ENCODE results near the gene C1orf52. TPM values are rescaled to one million over a fixed set of nuclear protein-coding genes. Genes with fewer than 3 reads are reported as not detected.

Gene C1orf52
- total and polyA plus RNA-seq, 8 donors = 18.0 to 66.4 (median 54.6) TPM

DNA sequence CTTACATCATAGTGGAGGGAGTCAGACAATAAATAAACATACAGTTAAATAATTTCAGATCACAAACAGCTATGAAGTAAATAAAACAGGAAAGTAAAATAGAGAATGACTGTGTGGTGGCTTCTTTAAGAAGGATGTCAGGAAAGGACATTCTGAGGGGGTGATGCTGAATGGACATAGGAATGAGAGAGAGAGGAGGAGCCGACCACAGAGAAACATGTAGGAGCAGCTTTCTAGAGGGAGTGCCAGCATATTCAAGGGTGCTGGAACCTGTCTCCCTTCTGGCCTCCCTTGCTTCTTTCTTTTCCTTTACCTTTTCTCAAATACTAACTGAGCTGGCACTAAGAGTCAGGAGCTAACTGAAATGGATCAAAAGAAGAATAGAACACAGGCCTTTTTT lies 37.5 kb upstream of the C1orf52 start:
- TF ChIP-seq, protein P1, sequence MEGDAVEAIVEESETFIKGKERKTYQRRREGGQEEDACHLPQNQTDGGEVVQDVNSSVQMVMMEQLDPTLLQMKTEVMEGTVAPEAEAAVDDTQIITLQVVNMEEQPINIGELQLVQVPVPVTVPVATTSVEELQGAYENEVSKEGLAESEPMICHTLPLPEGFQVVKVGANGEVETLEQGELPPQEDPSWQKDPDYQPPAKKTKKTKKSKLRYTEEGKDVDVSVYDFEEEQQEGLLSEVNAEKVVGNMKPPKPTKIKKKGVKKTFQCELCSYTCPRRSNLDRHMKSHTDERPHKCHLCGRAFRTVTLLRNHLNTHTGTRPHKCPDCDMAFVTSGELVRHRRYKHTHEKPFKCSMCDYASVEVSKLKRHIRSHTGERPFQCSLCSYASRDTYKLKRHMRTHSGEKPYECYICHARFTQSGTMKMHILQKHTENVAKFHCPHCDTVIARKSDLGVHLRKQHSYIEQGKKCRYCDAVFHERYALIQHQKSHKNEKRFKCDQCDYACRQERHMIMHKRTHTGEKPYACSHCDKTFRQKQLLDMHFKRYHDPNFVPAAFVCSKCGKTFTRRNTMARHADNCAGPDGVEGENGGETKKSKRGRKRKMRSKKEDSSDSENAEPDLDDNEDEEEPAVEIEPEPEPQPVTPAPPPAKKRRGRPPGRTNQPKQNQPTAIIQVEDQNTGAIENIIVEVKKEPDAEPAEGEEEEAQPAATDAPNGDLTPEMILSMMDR (IDR thresholded peaks at IDR 0.05) = no peak
- Histone ChIP-seq H3K4me1 (peaks cover 6 to 19% of the 10 kb centered on the region in 2 donors), H3K9me3 (no peaks in the 10 kb centered on the region), H3K4me3 (no peak overlapping the region), H3K27me3 (no peaks in the 10 kb centered on the region), H3K27ac (peak overlapping the region; percentile 72 to 77), H3K36me3 (no peaks in the 10 kb centered on the region)
- DNase-seq (no peak), ATAC-seq (no peak)
- intact Hi-C loops (cut with DNase I) = no loop called here

DNA sequence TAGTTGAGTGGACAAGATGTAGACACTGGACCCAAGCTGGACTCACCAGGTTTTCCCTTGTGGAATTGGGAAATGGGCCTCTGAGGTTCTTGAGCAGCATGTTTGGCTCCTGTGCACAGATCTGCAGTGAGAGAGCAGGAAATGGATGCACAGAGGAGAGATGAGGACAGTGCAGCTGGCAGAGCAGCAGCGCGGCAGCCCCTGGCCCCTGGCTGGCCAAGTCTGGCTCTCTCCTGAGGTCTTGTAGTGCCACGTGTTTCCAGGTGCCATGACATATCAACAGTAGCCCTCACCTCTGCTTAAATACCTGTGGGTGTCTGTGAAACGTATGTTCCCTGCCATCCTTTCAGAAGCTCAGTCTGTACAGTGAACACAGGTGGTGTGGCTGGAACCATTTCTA lies 36.2 kb upstream of the C1orf52 start:
- ATAC-seq (no peak), DNase-seq (no peak)
- peaks cover 6 to 19% of the 10 kb centered on the region in 2 donors for H3K4me1 ChIP-seq
- H3K36me3 ChIP-seq = no peaks in the 10 kb centered on the region
- H3K27ac ChIP-seq = no peak overlapping the region
- TF ChIP-seq, protein P1 (IDR thresholded peaks at IDR 0.05) = no peak
- H3K27me3 ChIP-seq = no peaks in the 10 kb centered on the region
- H3K4me3 ChIP-seq = no peak overlapping the region
- intact Hi-C loops (cut with DNase I) = no loop called here
- no peaks in the 10 kb centered on the region for H3K9me3 ChIP-seq

DNA sequence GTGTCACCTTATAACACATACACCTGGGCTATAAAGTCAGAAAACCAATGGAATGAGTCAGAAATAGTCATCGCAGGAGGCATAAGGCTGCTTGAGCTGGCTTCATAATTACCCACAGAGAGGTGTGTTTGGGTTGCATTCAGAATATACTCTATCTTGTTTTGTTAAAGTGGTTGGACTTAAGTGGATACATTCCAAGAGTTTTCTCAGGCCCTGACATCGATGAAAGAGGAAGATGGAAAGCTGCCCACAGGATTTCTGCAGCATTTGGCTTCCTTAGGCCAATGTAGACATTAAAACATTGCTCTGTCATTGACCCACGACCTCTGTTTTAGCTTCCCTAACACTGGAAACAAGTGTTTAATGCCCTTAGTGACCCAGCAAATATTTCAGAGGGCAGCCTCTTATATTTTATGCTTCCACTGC lies 35.6 kb upstream of the C1orf52 start:
- no peak for DNase-seq
- Histone ChIP-seq H3K36me3 (no peaks in the 10 kb centered on the region), H3K4me1 (peaks cover 6 to 19% of the 10 kb centered on the region in 2 donors), H3K27me3 (no peaks in the 10 kb centered on the region), H3K4me3 (no peak overlapping the region), H3K9me3 (no peaks in the 10 kb centered on the region), H3K27ac (no peak overlapping the region)
- ATAC-seq = peak; percentile 25
- intact Hi-C loops (cut with DNase I) = no loop called here
- TF ChIP-seq, protein P1 (IDR thresholded peaks at IDR 0.05) = no peak

DNA sequence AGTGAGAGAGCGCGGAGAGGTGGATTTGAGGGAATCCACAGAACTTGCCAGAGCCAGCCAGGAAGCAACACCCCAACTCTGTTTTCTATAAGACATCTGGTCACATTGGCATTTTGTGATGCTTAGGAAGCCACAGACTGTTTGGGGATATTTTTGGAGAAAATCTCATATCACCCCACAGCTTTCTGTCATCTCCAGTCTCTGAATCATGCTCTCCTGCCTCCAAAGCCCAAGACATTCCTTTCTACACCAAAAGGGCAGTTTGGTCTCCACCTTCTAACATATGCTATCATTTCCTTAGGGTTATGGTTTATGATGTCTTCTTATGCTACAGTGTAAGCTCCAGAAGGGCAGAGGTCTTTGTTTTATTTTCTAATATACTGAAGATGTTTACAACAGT lies 31.4 kb upstream of the C1orf52 start:
- no peak overlapping the region for H3K27ac ChIP-seq
- H3K4me1 ChIP-seq = no peaks in the 10 kb centered on the region
- DNase-seq (no peak), ATAC-seq (no peak)
- H3K4me3 ChIP-seq = no peak overlapping the region
- H3K36me3 ChIP-seq = no peaks in the 10 kb centered on the region
- intact Hi-C loops (cut with DNase I) = no loop called here
- TF ChIP-seq, protein P1 (IDR thresholded peaks at IDR 0.05) = no peak
- no peaks in the 10 kb centered on the region for H3K27me3 ChIP-seq
- H3K9me3 ChIP-seq = no peaks in the 10 kb centered on the region

DNA sequence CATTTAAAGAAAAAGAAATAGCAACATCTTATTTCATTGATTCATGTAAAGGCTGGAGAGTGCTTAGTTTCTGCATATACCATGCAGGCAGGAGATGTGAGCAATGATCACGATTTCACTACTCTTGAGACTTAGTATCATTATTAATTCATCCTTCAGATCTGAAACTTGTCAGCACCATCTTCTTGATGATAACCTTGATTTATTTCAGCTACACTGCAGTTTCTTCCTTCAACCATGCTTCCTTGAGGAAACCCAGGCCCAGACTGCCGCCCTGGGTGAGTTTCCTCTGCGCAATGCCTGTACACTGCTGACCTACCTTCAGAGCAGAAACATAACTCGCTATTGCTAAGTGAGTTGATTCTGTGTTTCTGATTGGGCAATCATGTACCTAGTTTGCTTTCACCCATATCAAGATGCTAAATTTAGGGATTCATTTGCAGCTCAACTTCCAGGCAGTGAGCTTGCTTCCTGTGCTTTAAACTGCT lies 30.4 kb upstream of the C1orf52 start:
- TF ChIP-seq, protein P1 (IDR thresholded peaks at IDR 0.05) = no peak
- Histone ChIP-seq H3K4me3 (no peak overlapping the region), H3K4me1 (no peaks in the 10 kb centered on the region), H3K36me3 (no peaks in the 10 kb centered on the region), H3K9me3 (no peaks in the 10 kb centered on the region), H3K27ac (no peak overlapping the region), H3K27me3 (no peaks in the 10 kb centered on the region)
- ATAC-seq = no peak
- no peak for DNase-seq
- intact Hi-C loops (cut with DNase I) = no loop called here
